Muscle of back (tissue), 11 donors: ENCODE results near the gene NTM. TPM values are rescaled to one million over a fixed set of nuclear protein-coding genes. Genes with fewer than 3 reads are reported as not detected.
"Not testable (repeated sequence)": the region's sequence is repeated elsewhere in the genome, so short reads cannot be mapped to it uniquely, and the experiment has no call there.

ENCODE experiments used
- DNase-seq, 3 donors: peaks; one replicate each; pipeline versions ENCODE4 v3.0.0 to v3.0.0-alpha.2; 2013
- polyA plus RNA-seq, 10 donors: library from polyadenylated mRNA; unstranded; fragments of 120-200 nt; gene quantifications; one replicate each; pipeline ENCODE4 v1.2.1, GENCODE V29; 2013; ENCODE audit not compliant: insufficient read length in 10 of 10

Gene NTM
- polyA plus RNA-seq, 10 donors, result 12.7 to 28.4 (median 21.0) TPM

GRCh38 chr11:132347156-132348090 lies 977.0 kb downstream of the NTM start:
- DNase-seq, result peak in 1 of 3 donors; percentile 9

- peak in 1 of 3 donors; percentile 11 for DNase-seq
Measured at GRCh38 chr11:132349811-132350733, 979.7 kb downstream of the NTM start.

GRCh38 chr11:132351050-132351449 lies 980.6 kb downstream of the NTM start:
- no peak for DNase-seq

GRCh38 chr11:132352497-132352896 lies 982.1 kb downstream of the NTM start:
- no peak for DNase-seq

GRCh38 chr11:132353255-132353654 lies 982.8 kb downstream of the NTM start:
- no peak for DNase-seq

- DNase-seq, result no peak
Measured at GRCh38 chr11:132357811-132358572, 987.6 kb downstream of the NTM start.

- DNase-seq, result no peak
Measured at GRCh38 chr11:132358573-132358953, 988.1 kb downstream of the NTM start.

- DNase-seq, result no peak
Measured at GRCh38 chr11:132361011-132361550, 990.7 kb downstream of the NTM start.

- DNase-seq, result no peak
Measured at GRCh38 chr11:132365650-132366049, 995.2 kb downstream of the NTM start.

- no peak for DNase-seq
Measured at GRCh38 chr11:132367293-132367692, 996.9 kb downstream of the NTM start.

- DNase-seq, result not testable (repeated sequence)
Measured at GRCh38 chr11:132370114-132370513, 999.7 kb downstream of the NTM start.

GRCh38 chr11:132373405-132374143 lies 1003.2 kb downstream of the NTM start:
- DNase-seq, result no peak

GRCh38 chr11:132379540-132379939 lies 1009.1 kb downstream of the NTM start:
- DNase-seq, result no peak
